Activated naive CD4-positive, alpha-beta T cell treated with anti-CD3 and anti-CD28 coated beads for 36 hours (primary cell): Measurements from ENCODE around the gene GSX1. TPM values are rescaled to one million over a fixed set of nuclear protein-coding genes. Genes with fewer than 3 reads are reported as not detected.

ENCODE experiments used
- CTCF ChIA-PET: fragments of 350-600 bp; sonication (Branson Sonifier 250); formaldehyde crosslinking; loops from one replicate; lab custom pipeline; 2021; ENCODE audit warnings: antibody characterized with exemption; lab: Charles Lee
- DNase-seq: peaks from one replicate; pipeline ENCODE4 v3.0.0-alpha.2; 2020
- H3K27ac Mint-ChIP-seq: one replicate; pipeline ENCODE4 v1.8.0; 2021; ENCODE audit warnings: mild to moderate bottlenecking, mixed read lengths
- H3K27me3 Mint-ChIP-seq: one replicate; pipeline ENCODE4 v1.8.0; 2021; ENCODE audit warnings: low read depth, mixed read lengths
- H3K36me3 Mint-ChIP-seq: one replicate; pipeline ENCODE4 v1.8.0; 2021; ENCODE audit warnings: low read depth, mixed read lengths
- H3K4me1 Mint-ChIP-seq: one replicate; pipeline ENCODE4 v1.8.0; 2021; ENCODE audit warnings: low read depth, mixed read lengths
- H3K4me3 Mint-ChIP-seq: one replicate; pipeline ENCODE4 v1.8.0; 2021; ENCODE audit warnings: mild to moderate bottlenecking, moderate library complexity, mixed read lengths
- H3K9me3 Mint-ChIP-seq: one replicate; pipeline ENCODE4 v1.8.0; 2021; ENCODE audit warnings: mixed read lengths
- intact Hi-C: fragments of 100-400 bp; cut with micrococcal nuclease; formaldehyde crosslinking; loops from one replicate; pipeline ENCODE4 v1.15.1; 2023
- total RNA-seq, 2 experiments: library from RNA; stranded (reverse); gene quantifications; one replicate each; pipeline ENCODE4 v1.2.3, GENCODE V29; 2021

GSX1 gene
- total RNA-seq, 2 experiments from 2014 or later = not detected

DNA sequence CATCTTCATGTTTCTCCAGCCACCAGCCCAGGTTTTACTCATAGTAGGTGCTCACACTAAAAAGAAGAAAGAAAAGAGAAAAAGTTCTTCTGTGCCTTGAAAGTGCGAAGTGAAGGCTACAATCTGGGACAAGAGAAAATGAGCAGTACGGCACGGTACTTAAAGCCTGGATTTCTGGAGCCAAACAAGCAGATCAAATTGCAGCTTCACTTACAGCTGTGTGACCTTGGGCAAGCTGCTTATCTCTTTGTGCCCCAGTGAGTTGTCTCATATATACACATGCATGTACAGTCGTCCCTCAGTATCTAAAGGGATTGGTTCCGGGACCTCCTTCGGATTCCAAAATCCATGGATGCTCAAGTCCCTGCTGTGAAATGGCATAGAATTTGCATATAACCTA is 41.8 kb downstream of the GSX1 start:
- CTCF ChIA-PET = interaction anchor here (1.1 to 1.8 kb wide), 2 partner anchors 8 to 149 kb away, joined by 4 read pairs; no protein-coding TSS in a partner anchor
- no peaks in the 10 kb centered on the region for H3K9me3 Mint-ChIP-seq
- no peak for DNase-seq
- no peak overlapping the region for H3K27ac Mint-ChIP-seq
- H3K27me3 Mint-ChIP-seq = peaks cover 41% of the 10 kb centered on the region
- intact Hi-C loops = no loop called here
- H3K36me3 Mint-ChIP-seq = no peaks in the 10 kb centered on the region
- H3K4me3 Mint-ChIP-seq = no peak overlapping the region
- no peaks in the 10 kb centered on the region for H3K4me1 Mint-ChIP-seq

DNA sequence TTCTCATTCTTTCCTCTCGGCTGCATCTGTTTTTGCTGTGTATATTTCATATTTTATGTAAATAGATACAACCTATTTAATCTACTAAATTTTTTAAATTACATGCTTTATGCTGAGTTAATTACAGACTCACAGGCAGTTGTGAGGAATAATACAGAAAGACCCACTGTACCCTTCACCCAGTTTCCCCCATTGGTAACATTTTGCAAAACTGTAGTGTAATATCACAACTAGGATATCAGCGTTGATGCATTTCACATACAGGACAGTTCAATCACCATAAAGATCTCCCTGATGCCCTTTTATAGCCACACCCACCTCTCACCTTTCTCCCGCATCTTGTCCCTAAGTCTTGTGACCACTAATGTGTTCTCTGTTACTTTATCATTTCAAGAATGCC is 43.5 kb downstream of the GSX1 start:
- CTCF ChIA-PET = interaction anchor here (0.7 to 1.8 kb wide), 3 partner anchors 9 to 857 kb away, joined by 3 to 5 read pairs (median 4); no protein-coding TSS in a partner anchor
- H3K4me3 Mint-ChIP-seq = no peak overlapping the region
- no peak for DNase-seq
- H3K4me1 Mint-ChIP-seq = no peaks in the 10 kb centered on the region
- no peak overlapping the region for H3K27ac Mint-ChIP-seq
- H3K9me3 Mint-ChIP-seq = no peaks in the 10 kb centered on the region
- H3K36me3 Mint-ChIP-seq = no peaks in the 10 kb centered on the region
- peaks cover 36% of the 10 kb centered on the region for H3K27me3 Mint-ChIP-seq
- intact Hi-C loops = no loop called here

DNA sequence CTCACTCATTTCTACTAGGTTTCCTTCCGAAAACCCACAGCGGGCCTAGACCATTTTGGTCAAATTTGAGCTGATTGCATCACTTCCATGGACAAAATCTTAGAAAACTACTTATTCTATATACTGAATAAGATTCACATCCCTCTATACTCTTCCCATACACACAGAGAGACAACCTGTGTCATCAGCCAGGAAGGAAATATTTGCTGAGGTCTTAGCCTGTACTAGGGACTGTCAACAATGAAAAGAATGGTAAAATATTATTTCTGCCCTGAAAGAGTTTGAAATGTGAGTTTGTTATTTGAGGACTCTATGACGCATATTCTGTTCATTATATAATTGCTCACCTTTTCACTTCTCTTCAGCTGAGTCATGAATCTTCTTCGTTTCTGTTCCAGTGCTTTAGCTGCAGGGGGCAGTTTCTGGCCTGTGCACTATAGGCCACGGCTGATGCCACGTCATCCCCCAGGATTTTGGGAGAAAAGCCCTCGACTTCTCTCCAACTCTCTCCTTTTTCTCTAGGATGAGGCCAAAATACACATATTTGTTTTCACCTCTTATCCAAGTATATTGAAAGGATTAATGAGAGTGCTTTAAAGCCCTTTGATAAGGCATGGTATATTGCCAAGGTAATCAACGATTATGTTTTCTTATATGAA is 47.7 kb downstream of the GSX1 start:
- Mint-ChIP-seq H3K27me3 (peaks cover 22% of the 10 kb centered on the region), H3K36me3 (no peaks in the 10 kb centered on the region), H3K27ac (no peak overlapping the region), H3K9me3 (no peaks in the 10 kb centered on the region), H3K4me1 (no peaks in the 10 kb centered on the region), H3K4me3 (no peak overlapping the region)
- CTCF ChIA-PET = interaction anchor here (0.6 to 2.9 kb wide), 3 partner anchors 10 to 850 kb away, joined by 3 to 11 read pairs (median 5); no protein-coding TSS in a partner anchor
- DNase-seq = no peak
- intact Hi-C loops = no loop called here

DNA sequence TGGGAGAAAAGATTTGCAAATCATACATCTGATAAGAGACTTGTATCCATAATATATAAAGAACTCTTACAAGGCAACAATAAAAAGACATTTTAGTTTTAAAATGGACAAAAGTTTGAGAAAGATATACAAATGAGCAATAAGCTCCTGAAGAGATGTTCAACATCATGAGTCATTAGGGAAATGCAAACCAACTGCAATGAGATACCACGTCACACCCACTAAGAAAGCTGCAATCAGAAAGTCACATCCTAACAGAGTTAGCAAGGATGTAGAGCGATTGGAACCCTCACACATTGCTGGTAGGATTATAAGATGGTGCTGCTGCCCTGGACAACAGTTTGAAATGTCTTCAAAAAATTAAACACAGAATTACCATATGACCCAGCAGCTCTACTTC is 50.3 kb downstream of the GSX1 start:
- CTCF ChIA-PET = interaction anchor here (1.4 kb wide), 1 partner anchor 12 kb away, joined by 5 read pairs; no protein-coding TSS in a partner anchor
- no peaks in the 10 kb centered on the region for H3K36me3 Mint-ChIP-seq
- no peak overlapping the region for H3K27ac Mint-ChIP-seq
- DNase-seq = no peak
- peaks cover 23% of the 10 kb centered on the region for H3K27me3 Mint-ChIP-seq
- H3K4me1 Mint-ChIP-seq = no peaks in the 10 kb centered on the region
- no peaks in the 10 kb centered on the region for H3K9me3 Mint-ChIP-seq
- no peak overlapping the region for H3K4me3 Mint-ChIP-seq
- intact Hi-C loops = no loop called here

Other genes starting within 250 kb of the GSX1 start
- gene LNX2, start 172.0 kb upstream of the GSX1 start, total RNA-seq = 1 to 10 TPM; 5.8 to 6.4 TPM
- gene POLR1D, start 170.6 kb upstream of the GSX1 start, total RNA-seq = 100 to 1,000 TPM; 132 to 142 TPM
- not detected for gene PDX1, start 127.5 kb downstream of the GSX1 start, total RNA-seq
- gene CDX2, start 176.8 kb downstream of the GSX1 start, total RNA-seq = not detected
- gene URAD, start 196.2 kb downstream of the GSX1 start, total RNA-seq = not detected